ENCODE measurements around the gene LRMDA. TPM values are rescaled to one million over a fixed set of nuclear protein-coding genes. Genes with fewer than 3 reads are reported as not detected.

LRMDA gene
- total RNA-seq, 4 donors from 2014 or later, result 12.0 to 15.9 (median 13.9) TPM

- DNase-seq (ENCODE audit: low spot score) (no peak), ATAC-seq (ENCODE audit: low FRiP score) (no peak)
- no peak for TF ChIP-seq CTCF (IDR thresholded peaks at IDR 0.05)
Measured at GRCh38 chr10:75553550-75553949, 122.1 kb downstream of the LRMDA start.

GRCh38 chr10:75555323-75555722, 123.9 kb downstream of the LRMDA start:
- ATAC-seq (ENCODE audit: low FRiP score) (no peak), DNase-seq (ENCODE audit: low spot score) (no peak)
- TF ChIP-seq CTCF (IDR thresholded peaks at IDR 0.05), result no peak

- ATAC-seq (ENCODE audit: low FRiP score) (no peak), DNase-seq (ENCODE audit: low spot score) (no peak)
- no peak for TF ChIP-seq CTCF (IDR thresholded peaks at IDR 0.05)
Measured at GRCh38 chr10:75556320-75556719, 124.9 kb downstream of the LRMDA start.

- DNase-seq (ENCODE audit: low spot score) (no peak), ATAC-seq (ENCODE audit: low FRiP score) (no peak)
- no peak for TF ChIP-seq CTCF (IDR thresholded peaks at IDR 0.05)
Measured at GRCh38 chr10:75565286-75566251, 134.1 kb downstream of the LRMDA start.

- ATAC-seq (ENCODE audit: low FRiP score), result no peak
- TF ChIP-seq CTCF (IDR thresholded peaks at IDR 0.05), result no peak
- DNase-seq (ENCODE audit: low spot score), result no peak
Measured at GRCh38 chr10:75568450-75569130, 137.2 kb downstream of the LRMDA start.

- no peak for TF ChIP-seq CTCF (IDR thresholded peaks at IDR 0.05)
- DNase-seq (ENCODE audit: low spot score), result no peak
- ATAC-seq (ENCODE audit: low FRiP score), result no peak
Measured at GRCh38 chr10:75569506-75569905, 138.1 kb downstream of the LRMDA start.

Measured in omental fat pad (tissue), 4 donors.